Fibroblast of skin of right biceps (primary cell): ENCODE measurements around the gene UBE3C.
"Not testable (repeated sequence)": the region's sequence is repeated elsewhere in the genome, so short reads cannot be mapped to it uniquely, and the experiment has no call there.

Experiments used
- DNase-seq: peaks from one replicate; pipeline ENCODE4 v3.0.0-alpha.2; 2013

UBE3C gene

DNA sequence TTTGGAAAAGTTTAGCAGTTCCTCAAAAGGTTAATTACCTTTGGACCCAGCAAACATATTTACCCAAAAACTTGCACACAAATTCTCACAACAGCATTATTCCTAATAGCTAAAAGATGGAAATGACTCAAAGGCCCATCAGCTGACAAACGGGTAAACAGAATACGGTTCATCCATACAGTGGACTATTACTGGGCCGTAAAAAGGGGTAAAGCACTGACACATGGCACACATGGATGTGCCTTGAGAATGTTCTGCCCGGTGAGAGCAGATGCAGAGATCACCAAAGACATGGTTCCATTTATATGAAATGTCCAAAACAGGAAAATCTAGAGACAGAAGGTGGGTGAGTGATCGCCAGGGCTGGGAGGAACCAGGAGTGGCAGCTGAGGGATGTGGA lies 102.9 kb downstream of the UBE3C start:
- DNase-seq: no peak

GRCh38 chr7:157244516-157245294 lies 106.0 kb downstream of the UBE3C start:
- no peak for DNase-seq

- DNase-seq: peak; percentile 10
These were observed 107.3 kb downstream of the UBE3C start for GRCh38 chr7:157246052-157246451.

- DNase-seq: no peak
These were observed 109.9 kb downstream of the UBE3C start for GRCh38 chr7:157248659-157249058.

DNA sequence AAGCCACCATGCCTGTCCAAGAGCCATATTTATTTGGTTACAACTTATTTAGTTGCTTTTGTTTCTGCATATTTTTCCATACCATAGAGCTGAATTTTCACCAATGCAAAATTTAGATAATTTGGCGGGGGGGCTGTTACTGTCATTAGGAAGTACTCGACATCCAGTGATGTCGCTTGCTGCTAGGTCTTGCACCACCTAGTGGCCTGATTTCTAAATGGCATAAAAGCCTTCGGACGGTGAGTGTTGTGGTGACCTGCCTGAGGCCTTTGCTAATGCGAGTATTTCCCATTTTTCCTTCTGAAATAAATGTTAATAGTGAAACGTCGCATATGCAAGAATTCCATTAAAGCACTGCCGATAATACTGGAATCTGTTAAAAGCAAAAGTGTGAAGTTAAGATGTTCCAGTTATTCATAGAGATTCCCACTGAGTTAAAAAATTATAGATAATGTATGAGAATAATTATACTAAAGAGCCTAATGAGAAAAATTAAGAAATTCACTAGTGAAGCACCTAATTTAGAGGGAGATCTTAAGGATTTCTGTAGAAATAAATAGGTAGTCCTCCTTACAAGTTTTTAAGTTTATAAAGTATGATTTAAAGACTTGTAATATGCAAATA lies 112.0 kb downstream of the UBE3C start:
- peak; percentile 59 for DNase-seq

GRCh38 chr7:157251817-157252216 lies 113.1 kb downstream of the UBE3C start:
- DNase-seq: not testable (repeated sequence)

- no peak for DNase-seq
These were observed 115.1 kb downstream of the UBE3C start for GRCh38 chr7:157253850-157254249.

DNA sequence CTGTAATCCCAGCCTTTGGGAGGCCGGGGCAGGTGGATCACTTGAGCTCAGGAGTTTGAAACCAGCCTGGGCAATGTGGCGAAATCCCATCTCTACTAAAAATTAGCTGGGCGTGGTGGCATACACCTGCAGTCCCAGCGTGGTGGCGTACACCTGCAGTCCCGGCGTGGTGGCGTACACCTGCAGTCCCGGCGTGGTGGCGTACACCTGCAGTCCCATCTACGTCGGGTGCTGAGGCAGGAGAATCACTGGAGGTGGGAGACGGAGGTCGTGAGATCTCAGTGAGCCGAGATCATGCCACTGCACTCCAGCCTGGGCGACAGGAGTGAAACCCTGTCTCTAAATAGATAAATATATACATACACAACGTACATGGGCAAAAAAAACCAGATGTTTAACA lies 116.1 kb downstream of the UBE3C start:
- not testable (repeated sequence) for DNase-seq

GRCh38 chr7:157255201-157255606 lies 116.5 kb downstream of the UBE3C start:
- no peak for DNase-seq

GRCh38 chr7:157263156-157263555 lies 124.4 kb downstream of the UBE3C start:
- no peak for DNase-seq

- no peak for DNase-seq
These were observed 126.3 kb downstream of the UBE3C start for GRCh38 chr7:157265051-157265450.

GRCh38 chr7:157266272-157266671 lies 127.5 kb downstream of the UBE3C start:
- peak; percentile 64 for DNase-seq

GRCh38 chr7:157267516-157267915 lies 128.8 kb downstream of the UBE3C start:
- no peak for DNase-seq

DNA sequence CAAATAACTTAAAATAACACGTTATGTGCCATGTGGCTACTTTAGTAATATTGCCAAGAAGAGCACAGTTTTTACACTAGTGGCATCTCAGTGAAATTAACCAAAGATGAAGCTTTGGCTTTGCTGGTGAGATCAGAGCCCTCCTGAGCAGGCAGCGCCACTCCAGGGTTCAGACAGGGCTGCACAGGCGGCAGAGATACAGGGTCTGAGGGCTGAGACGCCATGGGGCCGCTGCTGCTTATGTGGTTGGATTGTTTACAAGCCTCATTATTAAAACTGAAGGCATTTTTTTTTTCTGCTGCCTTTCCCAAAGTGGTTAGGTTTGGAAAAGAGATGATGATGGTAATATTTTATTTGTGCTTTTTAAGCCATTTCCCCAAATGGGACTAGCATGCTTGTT lies 129.2 kb downstream of the UBE3C start:
- DNase-seq: no peak

DNA sequence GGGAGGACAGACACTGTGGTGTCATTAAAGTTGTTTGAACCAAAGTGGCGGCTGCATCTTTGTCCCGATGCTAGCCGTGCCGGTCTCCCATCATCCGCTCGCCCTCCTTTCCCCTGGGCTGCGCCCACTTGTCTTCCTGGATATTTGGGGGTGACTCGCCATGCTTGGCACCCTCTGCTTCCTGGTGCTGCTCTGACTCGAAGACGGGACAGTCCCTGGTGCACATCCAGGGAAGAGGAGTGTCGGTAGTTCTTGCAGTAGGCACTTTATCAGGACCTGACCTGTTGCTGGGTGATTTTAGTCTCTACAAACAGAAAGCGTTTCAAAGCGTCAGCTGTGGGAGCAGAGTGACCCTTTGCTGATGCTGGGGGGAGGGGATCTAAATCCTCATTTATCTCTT lies 129.8 kb downstream of the UBE3C start:
- DNase-seq: peak; percentile 18

GRCh38 chr7:157269341-157270059 lies 130.8 kb downstream of the UBE3C start:
- no peak for DNase-seq

- DNase-seq: no peak
These were observed 131.3 kb downstream of the UBE3C start for GRCh38 chr7:157270060-157270444.

GRCh38 chr7:157271315-157271990 lies 132.7 kb downstream of the UBE3C start:
- peak; percentile 62 for DNase-seq

- DNase-seq: peak; percentile 99
These were observed 133.2 kb downstream of the UBE3C start for GRCh38 chr7:157271991-157272324.

DNA sequence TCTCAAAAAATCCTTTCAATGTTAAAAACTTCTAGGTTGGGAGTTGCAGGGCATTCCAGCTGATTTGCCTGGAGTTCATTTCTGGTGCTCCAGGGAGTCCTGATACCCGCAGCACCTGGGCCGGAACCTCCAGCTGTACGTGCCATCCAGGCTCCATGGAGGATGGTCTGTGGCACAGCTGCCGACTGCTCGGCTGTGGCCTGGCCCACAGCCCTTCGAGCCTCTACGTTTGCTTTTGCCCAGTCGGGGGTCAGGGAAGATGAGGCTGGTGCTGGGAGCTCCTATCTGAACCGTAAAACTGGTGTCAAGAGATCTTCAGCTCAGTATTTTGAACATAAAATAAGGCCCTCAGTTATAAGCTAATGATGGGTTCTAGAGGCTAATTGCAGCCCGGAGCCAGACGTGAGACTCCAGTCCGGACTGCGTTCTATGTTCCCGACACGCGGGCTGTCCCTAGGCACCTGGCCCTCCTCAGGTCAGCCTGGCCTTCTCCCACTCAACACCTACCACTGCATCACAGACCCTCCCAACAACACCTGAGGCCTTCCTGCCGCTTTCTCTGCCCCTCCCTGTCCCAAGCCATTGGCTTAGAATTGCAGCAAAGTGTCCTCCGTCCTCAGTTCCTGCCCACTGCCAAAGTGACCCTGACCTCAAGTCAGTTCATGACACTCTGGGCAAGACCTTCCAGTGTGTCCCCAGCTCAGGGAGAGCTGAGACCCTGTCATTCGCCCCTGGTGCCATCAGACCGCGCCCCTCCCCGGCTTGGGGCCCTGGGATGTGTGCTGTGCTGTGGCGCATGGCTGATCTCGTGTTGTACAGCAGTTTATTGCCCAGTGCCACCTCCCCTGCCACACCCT lies 133.9 kb downstream of the UBE3C start:
- DNase-seq: no peak

DNA sequence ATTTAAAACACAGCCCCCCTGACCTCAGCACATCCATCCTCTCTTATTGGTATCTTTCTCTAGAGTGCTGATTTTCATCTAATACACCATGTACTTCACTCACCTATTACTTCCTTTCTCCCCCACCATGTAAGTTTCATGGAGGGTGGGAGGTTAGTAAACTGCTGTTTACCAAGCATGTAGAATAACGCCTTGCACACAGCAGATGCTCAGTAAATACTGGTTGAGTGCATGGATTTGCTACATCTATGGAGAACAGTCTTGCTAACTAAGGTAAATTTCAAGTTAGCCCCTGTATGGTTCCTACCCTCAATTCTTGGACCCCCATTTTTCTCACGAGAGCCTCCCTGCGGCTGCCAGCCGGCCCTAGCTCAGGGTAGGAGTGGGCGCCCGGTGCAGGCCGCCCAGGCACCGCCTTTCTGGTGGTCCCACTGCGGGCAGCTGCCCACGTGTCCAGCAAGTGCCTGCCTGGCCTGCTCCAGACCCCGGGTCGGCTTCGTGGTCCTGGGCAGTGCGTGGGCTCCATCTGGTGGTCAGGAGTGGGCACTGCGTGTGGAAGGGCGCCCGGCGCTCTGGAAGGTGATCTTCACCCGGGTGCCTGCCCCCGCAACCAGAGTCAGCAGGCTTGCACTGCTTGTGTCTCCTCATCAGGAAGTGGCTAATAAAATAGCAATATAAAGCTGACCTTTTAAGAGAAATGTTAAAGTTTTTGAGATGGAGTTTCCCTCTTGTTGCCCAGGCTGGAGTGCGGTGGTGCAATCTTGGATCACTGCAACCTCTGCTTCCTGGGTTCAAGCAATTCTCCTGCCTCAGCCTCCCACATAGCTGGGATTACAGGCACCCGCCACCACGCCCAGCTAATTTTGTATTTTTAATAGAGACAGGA lies 134.7 kb downstream of the UBE3C start:
- peak; percentile 68 for DNase-seq
